GM23338 (cell line): ENCODE results near the gene BANP. TPM values are rescaled to one million over a fixed set of nuclear protein-coding genes. Genes with fewer than 3 reads are reported as not detected.

ENCODE experiments used
- ATAC-seq: fragments of 200-7000 bp; cut with Tn5 transposase; 3 replicates; pipeline ENCODE4 v1.9.1; 2020
- DNase-seq: peaks from one replicate; pipeline ENCODE4 v3.0.0-alpha.2; 2015; ENCODE audit warnings: low spot score
- H2AFZ ChIP-seq: fragments of 200-600 bp; sonication (generic); 2 replicates; pipeline ENCODE4 v1.8.0; 2016; ENCODE audit warnings: antibody characterized with exemption, mild to moderate bottlenecking, moderate library complexity
- H3F3A ChIP-seq: fragments of 200-600 bp; sonication (generic); replicated peaks from 2 replicates; pipeline ENCODE4 v1.8.0; 2017; ENCODE audit warnings: antibody characterized with exemption, mixed run types, low read depth
- H3K27ac ChIP-seq: fragments of 200-600 bp; sonication (generic); 2 replicates; pipeline ENCODE4 v1.6.1; 2016; ENCODE audit warnings: low read depth
- H3K27me3 ChIP-seq: fragments of 200-600 bp; sonication (generic); 2 replicates; pipeline ENCODE4 v1.8.0; 2016; ENCODE audit warnings: mild to moderate bottlenecking, mixed run types, moderate library complexity; ENCODE audit not compliant: insufficient read depth
- H3K36me3 ChIP-seq: fragments of 200-600 bp; sonication (generic); 2 replicates; pipeline ENCODE4 v1.8.0; 2016; ENCODE audit warnings: mild to moderate bottlenecking; ENCODE audit not compliant: insufficient read depth
- H3K4me1 ChIP-seq: fragments of 200-600 bp; sonication (generic); 2 replicates; pipeline ENCODE4 v1.8.0; 2016; ENCODE audit warnings: mild to moderate bottlenecking, moderate library complexity; ENCODE audit not compliant: insufficient read depth
- H3K4me2 ChIP-seq: fragments of 200-600 bp; sonication (generic); 2 replicates; pipeline ENCODE4 v1.7.1; 2017; ENCODE audit warnings: mixed run types
- H3K4me3 ChIP-seq: fragments of 200-600 bp; sonication (generic); 2 replicates; pipeline ENCODE4 v1.6.1; 2016; ENCODE audit warnings: mixed run types
- H3K79me2 ChIP-seq: fragments of 200-600 bp; sonication (generic); replicated peaks from 2 replicates; pipeline ENCODE4 v1.8.0; 2017; ENCODE audit warnings: mild to moderate bottlenecking; ENCODE audit not compliant: insufficient read depth
- H3K9me2 ChIP-seq: fragments of 200-600 bp; sonication (generic); 2 replicates; pipeline ENCODE4 v1.8.0; 2017; ENCODE audit not compliant: insufficient read depth
- H4K20me1 ChIP-seq: fragments of 200-600 bp; sonication (generic); replicated peaks from 2 replicates; pipeline ENCODE4 v1.8.0; 2017; ENCODE audit warnings: mild to moderate bottlenecking; ENCODE audit not compliant: insufficient read depth
- H3K27ac Mint-ChIP-seq: 2 replicates; pipeline ENCODE4 v1.8.0; 2020; ENCODE audit warnings: inconsistent platforms, mild to moderate bottlenecking, moderate library complexity, mixed read lengths
- H3K27me3 Mint-ChIP-seq: 3 replicates; pipeline ENCODE4 v1.8.0; 2022; ENCODE audit warnings: low read depth, mild to moderate bottlenecking, moderate library complexity, mixed read lengths, inconsistent platforms; ENCODE audit not compliant: insufficient read depth, poor library complexity
- H3K36me3 Mint-ChIP-seq: 3 replicates; pipeline ENCODE4 v1.8.0; 2021; ENCODE audit warnings: low read depth, mild to moderate bottlenecking, inconsistent platforms, moderate library complexity, mixed read lengths
- H3K4me1 Mint-ChIP-seq: 3 replicates; pipeline ENCODE4 v1.8.0; 2020; ENCODE audit warnings: mild to moderate bottlenecking, inconsistent platforms, mixed read lengths
- H3K4me3 Mint-ChIP-seq: 3 replicates; pipeline ENCODE4 v1.8.0; 2021; ENCODE audit warnings: moderate library complexity, mild to moderate bottlenecking, inconsistent platforms, mixed read lengths
- H3K9me3 Mint-ChIP-seq: 3 replicates; pipeline ENCODE4 v1.8.0; 2020; ENCODE audit warnings: moderate library complexity, mild to moderate bottlenecking, inconsistent platforms, mixed read lengths
- CREB1 ChIP-seq: fragments of 250-450 bp; sonication (Bioruptor Pico); IDR thresholded peaks from 2 replicates; pipeline ENCODE4 v1.5.0; 2020; ENCODE audit warnings: low read depth, mild to moderate bottlenecking, moderate library complexity
- EZH2phosphoT487 ChIP-seq: fragments of 200-600 bp; sonication (generic); IDR thresholded peaks from one replicate; pipeline ENCODE4 v1.8.1; 2018; ENCODE audit warnings: antibody characterized with exemption; ENCODE audit not compliant: unreplicated experiment
- NANOG ChIP-seq: IDR thresholded peaks from 2 replicates; pipeline ENCODE4 v1.6.1; 2016; ENCODE audit warnings: antibody characterized with exemption, borderline replicate concordance
- POLR2AphosphoS5 ChIP-seq: IDR thresholded peaks from 2 replicates; pipeline ENCODE4 v1.6.1; 2016; ENCODE audit warnings: antibody characterized with exemption, low read depth
- STAT1 ChIP-seq: IDR thresholded peaks from one replicate; pipeline ENCODE4 v1.6.1; 2016; ENCODE audit warnings: antibody characterized with exemption; ENCODE audit not compliant: unreplicated experiment
- ZNF114 ChIP-seq: fragments of 250-450 bp; sonication (Bioruptor Pico); IDR thresholded peaks from 2 replicates; pipeline ENCODE4 v1.5.0; 2020; ENCODE audit warnings: mild to moderate bottlenecking, moderate library complexity
- ZNF331 ChIP-seq: fragments of 250-450 bp; sonication (Bioruptor Pico); IDR thresholded peaks from 2 replicates; pipeline ENCODE4 v1.5.0; 2020; ENCODE audit warnings: low read depth, mild to moderate bottlenecking, moderate library complexity
- polyA plus RNA-seq: library from polyadenylated mRNA; unstranded; fragments of >200 nt; fragmentation: Nextera tagmentation; extraction: Ambion mirVana; gene quantifications from 2 replicates; pipeline ENCODE4 v1.2.1, GENCODE V29; 2016
- total RNA-seq: library from RNA; depleted of rRNA; stranded (reverse); fragments of >200 nt; shearing (Covaris generic); gene quantifications from 2 replicates; pipeline ENCODE4 v1.2.3, GENCODE V29; 2014
- TF ChIP-seq, protein P1 (sequence below): IDR thresholded peaks from 2 replicates; pipeline ENCODE4 v1.6.1; 2016; ENCODE audit warnings: antibody characterized with exemption
- TF ChIP-seq, protein P2 (sequence below): IDR thresholded peaks from one replicate; pipeline ENCODE4 v1.6.1; 2018; ENCODE audit warnings: antibody characterized with exemption; ENCODE audit not compliant: unreplicated experiment
- TF ChIP-seq, protein P3 (sequence below), 2 experiments: fragments of 200-600 bp in 1 of 2; sonication (generic) in 1 of 2; conservative IDR thresholded peaks; 2 replicates each; pipeline versions ENCODE4 v1.5.1 to v1.6.1; 2016 to 2017; ENCODE audit warnings: antibody characterized with exemption in 2 of 2, low read depth in 2 of 2, mild to moderate bottlenecking in 2 of 2, moderate library complexity in 1 of 2

The BANP gene
- total and polyA plus RNA-seq, 2 experiments from 2014 or later = 22.3 to 48.0 TPM

- TF ChIP-seq ZNF331 (CRISPR knock-in tag) = no peak
- TF ChIP-seq, protein P1, sequence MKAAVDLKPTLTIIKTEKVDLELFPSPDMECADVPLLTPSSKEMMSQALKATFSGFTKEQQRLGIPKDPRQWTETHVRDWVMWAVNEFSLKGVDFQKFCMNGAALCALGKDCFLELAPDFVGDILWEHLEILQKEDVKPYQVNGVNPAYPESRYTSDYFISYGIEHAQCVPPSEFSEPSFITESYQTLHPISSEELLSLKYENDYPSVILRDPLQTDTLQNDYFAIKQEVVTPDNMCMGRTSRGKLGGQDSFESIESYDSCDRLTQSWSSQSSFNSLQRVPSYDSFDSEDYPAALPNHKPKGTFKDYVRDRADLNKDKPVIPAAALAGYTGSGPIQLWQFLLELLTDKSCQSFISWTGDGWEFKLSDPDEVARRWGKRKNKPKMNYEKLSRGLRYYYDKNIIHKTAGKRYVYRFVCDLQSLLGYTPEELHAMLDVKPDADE = no peak
- no peak for TF ChIP-seq POLR2AphosphoS5
- TF ChIP-seq STAT1 = no peak
Measured at GRCh38 chr16:88014252-88014781, 63.1 kb downstream of the BANP start (continued).

- Histone ChIP-seq H3K4me2 (no peak overlapping the region), H3K36me3 (no peaks in the 10 kb centered on the region), H2AFZ (no peak overlapping the region), H3K4me3 (no peak overlapping the region), H3K27me3 (no peaks in the 10 kb centered on the region), H3F3A (no peaks in the 10 kb centered on the region), H3K27ac (no peak overlapping the region), H3K9me2 (no peaks in the 10 kb centered on the region), H3K79me2 (peaks cover 6% of the 10 kb centered on the region; the same call in 1 of the 2 replicates), H4K20me1 (no peaks in the 10 kb centered on the region), H3K4me1 (no peaks in the 10 kb centered on the region)
- TF ChIP-seq, protein P1 = no peak
- DNase-seq = no peak
- Mint-ChIP-seq H3K27me3 (peaks cover 20% of the 10 kb centered on the region), H3K27ac (no peak overlapping the region), H3K4me3 (no peak overlapping the region), H3K36me3 (peaks cover 42% of the 10 kb centered on the region), H3K9me3 (peaks cover 5% of the 10 kb centered on the region), H3K4me1 (peaks cover 21% of the 10 kb centered on the region)
- ATAC-seq = no peak
Measured at GRCh38 chr16:88014954-88015805, 63.9 kb downstream of the BANP start.

GRCh38 chr16:88015806-88016140, 64.5 kb downstream of the BANP start:
- H3K79me2 ChIP-seq = peaks cover 6% of the 10 kb centered on the region; the same call in 1 of the 2 replicates
- no peaks in the 10 kb centered on the region for H3K27me3 ChIP-seq
- H2AFZ ChIP-seq = no peak overlapping the region
- Mint-ChIP-seq H3K36me3 (peaks cover 39% of the 10 kb centered on the region), H3K4me1 (peaks cover 22% of the 10 kb centered on the region), H3K9me3 (0 out of 3 replicates have a peak, but pooled peaks cover under 1% of the 10 kb centered on the region), H3K27me3 (peaks cover 22% of the 10 kb centered on the region), H3K4me3 (no peak overlapping the region), H3K27ac (no peak overlapping the region)
- no peak overlapping the region for H3K4me2 ChIP-seq
- no peaks in the 10 kb centered on the region for H4K20me1 ChIP-seq
- no peak overlapping the region for H3K4me3 ChIP-seq
- H3F3A ChIP-seq = no peaks in the 10 kb centered on the region
- no peak overlapping the region for H3K27ac ChIP-seq
- ATAC-seq (no peak), DNase-seq (no peak)
- H3K4me1 ChIP-seq = no peaks in the 10 kb centered on the region
- TF ChIP-seq NANOG (no peak), ZNF331 (CRISPR knock-in tag) (no peak), STAT1 (no peak), CREB1 (CRISPR knock-in tag) (no peak), EZH2phosphoT487 (no peak), ZNF114 (CRISPR knock-in tag) (no peak)
- TF ChIP-seq, protein P2, sequence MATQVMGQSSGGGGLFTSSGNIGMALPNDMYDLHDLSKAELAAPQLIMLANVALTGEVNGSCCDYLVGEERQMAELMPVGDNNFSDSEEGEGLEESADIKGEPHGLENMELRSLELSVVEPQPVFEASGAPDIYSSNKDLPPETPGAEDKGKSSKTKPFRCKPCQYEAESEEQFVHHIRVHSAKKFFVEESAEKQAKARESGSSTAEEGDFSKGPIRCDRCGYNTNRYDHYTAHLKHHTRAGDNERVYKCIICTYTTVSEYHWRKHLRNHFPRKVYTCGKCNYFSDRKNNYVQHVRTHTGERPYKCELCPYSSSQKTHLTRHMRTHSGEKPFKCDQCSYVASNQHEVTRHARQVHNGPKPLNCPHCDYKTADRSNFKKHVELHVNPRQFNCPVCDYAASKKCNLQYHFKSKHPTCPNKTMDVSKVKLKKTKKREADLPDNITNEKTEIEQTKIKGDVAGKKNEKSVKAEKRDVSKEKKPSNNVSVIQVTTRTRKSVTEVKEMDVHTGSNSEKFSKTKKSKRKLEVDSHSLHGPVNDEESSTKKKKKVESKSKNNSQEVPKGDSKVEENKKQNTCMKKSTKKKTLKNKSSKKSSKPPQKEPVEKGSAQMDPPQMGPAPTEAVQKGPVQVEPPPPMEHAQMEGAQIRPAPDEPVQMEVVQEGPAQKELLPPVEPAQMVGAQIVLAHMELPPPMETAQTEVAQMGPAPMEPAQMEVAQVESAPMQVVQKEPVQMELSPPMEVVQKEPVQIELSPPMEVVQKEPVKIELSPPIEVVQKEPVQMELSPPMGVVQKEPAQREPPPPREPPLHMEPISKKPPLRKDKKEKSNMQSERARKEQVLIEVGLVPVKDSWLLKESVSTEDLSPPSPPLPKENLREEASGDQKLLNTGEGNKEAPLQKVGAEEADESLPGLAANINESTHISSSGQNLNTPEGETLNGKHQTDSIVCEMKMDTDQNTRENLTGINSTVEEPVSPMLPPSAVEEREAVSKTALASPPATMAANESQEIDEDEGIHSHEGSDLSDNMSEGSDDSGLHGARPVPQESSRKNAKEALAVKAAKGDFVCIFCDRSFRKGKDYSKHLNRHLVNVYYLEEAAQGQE = no peak
- TF ChIP-seq, protein P3, sequence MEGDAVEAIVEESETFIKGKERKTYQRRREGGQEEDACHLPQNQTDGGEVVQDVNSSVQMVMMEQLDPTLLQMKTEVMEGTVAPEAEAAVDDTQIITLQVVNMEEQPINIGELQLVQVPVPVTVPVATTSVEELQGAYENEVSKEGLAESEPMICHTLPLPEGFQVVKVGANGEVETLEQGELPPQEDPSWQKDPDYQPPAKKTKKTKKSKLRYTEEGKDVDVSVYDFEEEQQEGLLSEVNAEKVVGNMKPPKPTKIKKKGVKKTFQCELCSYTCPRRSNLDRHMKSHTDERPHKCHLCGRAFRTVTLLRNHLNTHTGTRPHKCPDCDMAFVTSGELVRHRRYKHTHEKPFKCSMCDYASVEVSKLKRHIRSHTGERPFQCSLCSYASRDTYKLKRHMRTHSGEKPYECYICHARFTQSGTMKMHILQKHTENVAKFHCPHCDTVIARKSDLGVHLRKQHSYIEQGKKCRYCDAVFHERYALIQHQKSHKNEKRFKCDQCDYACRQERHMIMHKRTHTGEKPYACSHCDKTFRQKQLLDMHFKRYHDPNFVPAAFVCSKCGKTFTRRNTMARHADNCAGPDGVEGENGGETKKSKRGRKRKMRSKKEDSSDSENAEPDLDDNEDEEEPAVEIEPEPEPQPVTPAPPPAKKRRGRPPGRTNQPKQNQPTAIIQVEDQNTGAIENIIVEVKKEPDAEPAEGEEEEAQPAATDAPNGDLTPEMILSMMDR (conservative IDR thresholded peaks at IDR 0.05; ENCODE audit: low read depth in 2 of 2) = no peak
- H3K9me2 ChIP-seq = no peaks in the 10 kb centered on the region
- H3K36me3 ChIP-seq = no peaks in the 10 kb centered on the region
